Measurements from ENCODE around the gene TRIOBP. TPM values are rescaled to one million over a fixed set of nuclear protein-coding genes. Genes with fewer than 3 reads are reported as not detected.
A peak's percentile ranks its signal among the peaks of the same experiment; 100 is the strongest.

The TRIOBP gene
- total and polyA plus RNA-seq, 2 of the 13 experiments (the other 11 are each of a cell fraction or from before 2014, with no cell fraction given), result 6.1 to 15.4 TPM

GRCh38 chr22:37676736-37677492 is 19.9 kb upstream of the TRIOBP start:
- Histone ChIP-seq H3K4me1 (ENCODE audit: insufficient read depth, low read length) (peaks cover 54% of the 10 kb centered on the region), H3K9me3 (ENCODE audit: low read length) (no peaks in the 10 kb centered on the region), H3K4me3 (replicated peaks in 1 of 3; ENCODE audit: insufficient read depth in 1 of 3, low read depth in 2 of 3, low read length in 3 of 3) (peak overlapping the region; percentile 57 to 71 (median 59)), H3K27me3 (ENCODE audit: control insufficient read depth in 1 of 2, insufficient read depth in 2 of 2, low read length in 2 of 2) (no peaks in the 10 kb centered on the region), H3K27ac (ENCODE audit: extremely low read length, insufficient read depth, low read length) (peak overlapping the region; percentile 33), H3K4me2 (ENCODE audit: low read depth, low read length) (peak overlapping the region; percentile 96), H3K9ac (ENCODE audit: insufficient read depth, low read depth, low read length) (peak overlapping the region; percentile 71), H3K36me3 (replicated peaks in 1 of 2; ENCODE audit: control insufficient read depth in 1 of 2, insufficient read depth in 2 of 2, low read length in 2 of 2) (peaks cover 0 to 2% of the 10 kb centered on the region in 2 experiments; a peak in 1 of 5 replicates), H4K20me1 (ENCODE audit: insufficient read depth, low read length) (no peaks in the 10 kb centered on the region), H2AFZ (ENCODE audit: low read length) (no peak overlapping the region), H3K79me2 (ENCODE audit: insufficient read depth, low read length) (no peaks in the 10 kb centered on the region)
- intact Hi-C loops (cut with micrococcal nuclease; ENCODE audit: unreplicated experiment), result loop anchor here (1.0 kb wide), 1 partner anchor 16 kb away; no protein-coding TSS in a partner anchor
- WGBS (ENCODE audit: low lambda C conversion rate), result under 1% methylated on average over 20 of the region's 42 CpGs
- no peak for FAIRE-seq
- peak; percentile 20 for ATAC-seq
- POLR2A ChIA-PET, result interaction anchor here (0.6 to 6.0 kb wide), 7 partner anchors 9 to 323 kb away, joined by 3 to 120 read pairs (median 4); partner anchors contain the start of genes NOL12 and PDXP
- in situ Hi-C loops (cut with HindIII; ENCODE audit: extremely low pct_ligation_motif_present, low pct_unique_long_range_greater_than_20kb), result no loop called here
- peak; percentile 75 for DNase-seq (ENCODE audit: low spot score)
- no TSS peak for BruUV-seq (replicated peaks)
- CTCF ChIA-PET (ENCODE audit: low intra/inter-chr PET ratio, low total read pairs), result no interaction called here
- TF ChIP-seq PCBP2 (optimal IDR thresholded peaks at IDR 0.05; ENCODE audit: low read depth, low read length, poor library complexity, severe bottlenecking) (no peak), MAX (IDR thresholded peaks at IDR 0.05) (peak; percentile 59), ZNF703 (CRISPR knock-in tag; IDR thresholded peaks at IDR 0.05; ENCODE audit: borderline replicate concordance) (no peak), PAF1 (CRISPR knock-in tag; IDR thresholded peaks at IDR 0.05) (no peak), TFAP4 (IDR thresholded peaks at IDR 0.05; ENCODE audit: borderline replicate concordance, low read depth) (peak; percentile 80), TFDP2 (CRISPR knock-in tag; IDR thresholded peaks at IDR 0.05) (0 out of 2 replicates have a peak, but pooled peaks have one; percentile 25), NFATC3 (CRISPR knock-in tag; IDR thresholded peaks at IDR 0.05) (no peak), ZNF512B (CRISPR knock-in tag; IDR thresholded peaks at IDR 0.05; ENCODE audit: borderline replicate concordance) (no peak), MXI1 (IDR thresholded peaks at IDR 0.05; ENCODE audit: borderline replicate concordance, low read depth, low read length) (peak; percentile 34; the same call in 1 of the 3 replicates), ZBTB3 (CRISPR knock-in tag; IDR thresholded peaks at IDR 0.05; ENCODE audit: borderline replicate concordance, low read depth) (no peak), ZNF724P (CRISPR knock-in tag; IDR thresholded peaks at IDR 0.05; ENCODE audit: borderline replicate concordance) (peak; percentile 71; the same call in 1 of the 2 replicates), ZNF17 (CRISPR knock-in tag; IDR thresholded peaks at IDR 0.05) (no peak), ZFP1 (CRISPR knock-in tag; IDR thresholded peaks at IDR 0.05) (no peak), LBX2 (CRISPR knock-in tag; IDR thresholded peaks at IDR 0.05; ENCODE audit: borderline replicate concordance) (no peak), CENPT (CRISPR knock-in tag; IDR thresholded peaks at IDR 0.05; ENCODE audit: low read depth) (no peak), STAG1 (CRISPR knock-in tag; IDR thresholded peaks at IDR 0.05) (no peak)
